H7 (cell line): ENCODE measurements around the gene LTC4S. TPM values are rescaled to one million over a fixed set of nuclear protein-coding genes. Genes with fewer than 3 reads are reported as not detected.

Source experiments
- DNase-seq: peaks from one replicate; pipeline ENCODE4 v3.0.0; 2012
- H3K27me3 ChIP-seq: 2 replicates; pipeline ENCODE4 v1.6.0; 2011; ENCODE audit warnings: mild to moderate bottlenecking, low read length; ENCODE audit not compliant: control insufficient read depth, insufficient read depth
- H3K36me3 ChIP-seq: replicated peaks from 2 replicates; pipeline ENCODE4 v1.5.1; 2011; ENCODE audit warnings: low read length; ENCODE audit not compliant: control insufficient read depth, insufficient read depth
- H3K4me3 ChIP-seq: 2 replicates; pipeline ENCODE4 v1.5.1; 2011; ENCODE audit warnings: low read depth, mild to moderate bottlenecking, control low read depth, low read length, moderate library complexity; ENCODE audit not compliant: insufficient read depth
- total RNA-seq: library from RNA; depleted of rRNA; stranded (reverse); fragments of >200 nt; shearing (Covaris generic); gene quantifications from 2 replicates; pipeline ENCODE4 v1.2.3, GENCODE V29; 2014

Gene LTC4S
- total RNA-seq, 1 experiment from 2014 or later = 5.1 TPM

- no peaks in the 10 kb centered on the region for H3K27me3 ChIP-seq
- peak; percentile 96 for DNase-seq
- peak overlapping the region; percentile 84 for H3K4me3 ChIP-seq
- H3K36me3 ChIP-seq = peaks cover 16% of the 10 kb centered on the region
Observed at GRCh38 chr5:179795863-179796833, 2.4 kb downstream of the LTC4S start.

- no peaks in the 10 kb centered on the region for H3K27me3 ChIP-seq
- peak; percentile 54 for DNase-seq
- peak overlapping the region; percentile 84; the same call in 1 of the 2 replicates for H3K4me3 ChIP-seq
- H3K36me3 ChIP-seq = peaks cover 16% of the 10 kb centered on the region
Observed at GRCh38 chr5:179796877-179797608, 3.3 kb downstream of the LTC4S start.

GRCh38 chr5:179797741-179798140 is 4.0 kb downstream of the LTC4S start:
- H3K4me3 ChIP-seq = no peak overlapping the region
- peak; percentile 56 for DNase-seq

GRCh38 chr5:179798144-179798770 is 4.5 kb downstream of the LTC4S start:
- Histone ChIP-seq H3K27me3 (no peaks in the 10 kb centered on the region), H3K36me3 (peaks cover 16% of the 10 kb centered on the region), H3K4me3 (no peak overlapping the region)
- peak; percentile 44 for DNase-seq

More at GRCh38 chr5:179797741-179798140, 4.0 kb downstream of the LTC4S start:
- Histone ChIP-seq H3K36me3 (peaks cover 16% of the 10 kb centered on the region), H3K27me3 (no peaks in the 10 kb centered on the region)

- Histone ChIP-seq H3K27me3 (no peaks in the 10 kb centered on the region), H3K4me3 (no peak overlapping the region), H3K36me3 (peaks cover 16% of the 10 kb centered on the region)
- no peak for DNase-seq
Observed at GRCh38 chr5:179798771-179799643, 5.2 kb downstream of the LTC4S start.

- Histone ChIP-seq H3K4me3 (no peak overlapping the region), H3K27me3 (no peaks in the 10 kb centered on the region), H3K36me3 (peaks cover 16% of the 10 kb centered on the region)
- DNase-seq = no peak
Observed at GRCh38 chr5:179799644-179799973, 5.8 kb downstream of the LTC4S start.

- H3K4me3 ChIP-seq = no peak overlapping the region
- H3K36me3 ChIP-seq = peaks cover 16% of the 10 kb centered on the region
- no peaks in the 10 kb centered on the region for H3K27me3 ChIP-seq
- DNase-seq = no peak
Observed at GRCh38 chr5:179800071-179800695, 6.4 kb downstream of the LTC4S start.

GRCh38 chr5:179800696-179801201 is 7.0 kb downstream of the LTC4S start:
- Histone ChIP-seq H3K27me3 (no peaks in the 10 kb centered on the region), H3K36me3 (peaks cover 16% of the 10 kb centered on the region)

GRCh38 chr5:179801304-179802206 is 7.8 kb downstream of the LTC4S start:
- DNase-seq = peak; percentile 94
- Histone ChIP-seq H3K27me3 (no peaks in the 10 kb centered on the region), H3K36me3 (peaks cover 16% of the 10 kb centered on the region), H3K4me3 (no peak overlapping the region)

More at GRCh38 chr5:179800696-179801201, 7.0 kb downstream of the LTC4S start:
- DNase-seq = no peak
- no peak overlapping the region for H3K4me3 ChIP-seq

GRCh38 chr5:179802207-179802883 is 8.6 kb downstream of the LTC4S start:
- no peak for DNase-seq
- Histone ChIP-seq H3K4me3 (no peak overlapping the region), H3K27me3 (no peaks in the 10 kb centered on the region), H3K36me3 (peaks cover 14% of the 10 kb centered on the region)

GRCh38 chr5:179802950-179803562 is 9.3 kb downstream of the LTC4S start:
- H3K4me3 ChIP-seq = no peak overlapping the region
- H3K27me3 ChIP-seq = no peaks in the 10 kb centered on the region
- H3K36me3 ChIP-seq = peaks cover 13% of the 10 kb centered on the region
- peak; percentile 88 for DNase-seq
